ENCODE measurements around the gene OR8G5.
"Not testable (repeated sequence)": the region's sequence is repeated elsewhere in the genome, so short reads cannot be mapped to it uniquely, and the experiment has no call there.

OR8G5 gene

GRCh38 chr11:124240621-124241397, 15.4 kb upstream of the OR8G5 start, which contains the start of gene OR8G1:
OR8G1 (plus strand) TSS chr11:124241095; CDS start chr11:124249676, 8,581 bp downstream.
- no peaks in the 10 kb centered on the region for H3K4me1 Mint-ChIP-seq
- no peaks in the 10 kb centered on the region for H3K27me3 Mint-ChIP-seq
- H3K27ac Mint-ChIP-seq (ENCODE audit: low read depth): no peak within 1 kb of the TSS
- H3K36me3 Mint-ChIP-seq (ENCODE audit: insufficient read depth): no peaks in the 10 kb centered on the region
- ATAC-seq (replicated peaks; ENCODE audit: extremely low read depth, poor library complexity, severe bottlenecking) (no peak), DNase-seq (ENCODE audit: low spot score in 2 of 2) (no peak)
- H3K9me3 Mint-ChIP-seq: peaks cover 6% of the 10 kb centered on the region
- H3K4me3 Mint-ChIP-seq: no peak within 1 kb of the TSS

- not testable (repeated sequence) for ATAC-seq (replicated peaks; ENCODE audit: extremely low read depth, poor library complexity, severe bottlenecking); H3K4me1 Mint-ChIP-seq; H3K36me3 Mint-ChIP-seq (ENCODE audit: insufficient read depth); H3K9me3 Mint-ChIP-seq; H3K27ac Mint-ChIP-seq (ENCODE audit: low read depth); H3K4me3 Mint-ChIP-seq; H3K27me3 Mint-ChIP-seq; DNase-seq (ENCODE audit: low spot score in 2 of 2)
Observed at GRCh38 chr11:124249869-124250268, 6.3 kb upstream of the OR8G5 start.

DNA sequence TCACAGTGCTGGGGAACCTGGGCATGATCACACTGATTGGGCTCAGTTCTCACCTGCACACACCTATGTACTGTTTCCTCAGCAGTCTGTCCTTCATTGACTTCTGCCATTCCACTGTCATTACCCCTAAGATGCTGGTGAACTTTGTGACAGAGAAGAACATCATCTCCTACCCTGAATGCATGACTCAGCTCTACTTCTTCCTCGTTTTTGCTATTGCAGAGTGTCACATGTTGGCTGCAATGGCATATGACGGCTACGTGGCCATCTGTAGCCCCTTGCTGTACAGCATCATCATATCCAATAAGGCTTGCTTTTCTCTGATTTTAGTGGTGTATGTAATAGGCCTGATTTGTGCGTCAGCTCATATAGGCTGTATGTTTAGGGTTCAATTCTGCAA, 8.9 kb downstream of the OR8G5 start:
- not testable (repeated sequence) for ATAC-seq (replicated peaks; ENCODE audit: extremely low read depth, poor library complexity, severe bottlenecking); H3K27ac Mint-ChIP-seq (ENCODE audit: low read depth); H3K27me3 Mint-ChIP-seq; H3K4me3 Mint-ChIP-seq; H3K4me1 Mint-ChIP-seq; H3K36me3 Mint-ChIP-seq (ENCODE audit: insufficient read depth); DNase-seq (ENCODE audit: low spot score in 2 of 2)
- H3K9me3 Mint-ChIP-seq: peaks cover 11% of the 10 kb centered on the region

- not testable (repeated sequence) for H3K27ac Mint-ChIP-seq (ENCODE audit: low read depth); H3K4me3 Mint-ChIP-seq; ATAC-seq (replicated peaks; ENCODE audit: extremely low read depth, poor library complexity, severe bottlenecking); H3K27me3 Mint-ChIP-seq; DNase-seq (ENCODE audit: low spot score in 2 of 2); H3K4me1 Mint-ChIP-seq; H3K36me3 Mint-ChIP-seq (ENCODE audit: insufficient read depth); H3K9me3 Mint-ChIP-seq
Observed at GRCh38 chr11:124270886-124271285, 14.7 kb downstream of the OR8G5 start.

DNA sequence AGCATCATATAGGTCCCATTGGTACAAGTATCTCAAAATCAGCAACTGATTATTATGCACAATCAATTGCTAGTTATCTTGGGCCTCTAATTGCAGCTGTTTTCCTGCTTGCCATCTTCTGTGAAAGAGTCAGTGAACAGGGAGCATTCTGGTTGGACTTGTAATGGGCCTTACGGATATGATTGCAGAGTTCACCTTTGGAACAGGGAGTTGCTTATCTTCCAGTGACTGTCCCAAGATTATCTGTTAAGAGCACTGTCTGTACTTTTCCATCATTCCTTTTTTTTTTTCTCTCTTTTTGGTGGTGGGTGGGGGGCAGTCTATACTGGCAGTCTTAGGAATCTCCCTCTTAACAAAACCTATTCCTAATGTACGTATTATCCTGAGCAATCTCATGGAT, 17.8 kb downstream of the OR8G5 start:
- ATAC-seq (replicated peaks; ENCODE audit: extremely low read depth, poor library complexity, severe bottlenecking): no peak
- peaks cover 5% of the 10 kb centered on the region for H3K9me3 Mint-ChIP-seq
- DNase-seq (ENCODE audit: low spot score in 2 of 2): no peak
- H3K36me3 Mint-ChIP-seq (ENCODE audit: insufficient read depth): no peaks in the 10 kb centered on the region
- H3K27ac Mint-ChIP-seq (ENCODE audit: low read depth): no peak overlapping the region
- no peaks in the 10 kb centered on the region for H3K4me1 Mint-ChIP-seq
- no peak overlapping the region for H3K4me3 Mint-ChIP-seq
- no peaks in the 10 kb centered on the region for H3K27me3 Mint-ChIP-seq

DNA sequence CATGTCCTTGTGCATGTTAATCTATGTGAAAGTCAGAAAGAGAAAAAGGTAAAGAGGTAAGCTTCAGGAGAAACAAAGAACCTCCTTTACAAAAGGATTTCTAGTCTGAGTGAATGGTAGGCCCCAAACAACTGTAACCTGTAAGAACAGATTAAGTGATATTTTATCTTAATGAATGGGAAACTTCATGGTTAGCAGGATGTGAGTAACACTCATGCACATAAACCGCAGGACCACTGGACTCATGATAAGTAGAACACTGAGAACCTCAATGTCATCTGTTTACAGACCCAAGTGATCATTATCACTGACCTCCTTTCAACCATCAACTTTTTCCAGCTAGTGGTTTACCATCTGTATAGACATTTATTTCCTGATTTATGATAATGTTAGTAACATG, 19.9 kb downstream of the OR8G5 start:
- no peaks in the 10 kb centered on the region for H3K4me1 Mint-ChIP-seq
- ATAC-seq (replicated peaks; ENCODE audit: extremely low read depth, poor library complexity, severe bottlenecking) (no peak), DNase-seq (ENCODE audit: low spot score in 2 of 2) (no peak)
- no peak overlapping the region for H3K27ac Mint-ChIP-seq (ENCODE audit: low read depth)
- no peaks in the 10 kb centered on the region for H3K36me3 Mint-ChIP-seq (ENCODE audit: insufficient read depth)
- no peaks in the 10 kb centered on the region for H3K27me3 Mint-ChIP-seq
- H3K4me3 Mint-ChIP-seq: no peak overlapping the region
- H3K9me3 Mint-ChIP-seq: peaks cover 18% of the 10 kb centered on the region

DNA sequence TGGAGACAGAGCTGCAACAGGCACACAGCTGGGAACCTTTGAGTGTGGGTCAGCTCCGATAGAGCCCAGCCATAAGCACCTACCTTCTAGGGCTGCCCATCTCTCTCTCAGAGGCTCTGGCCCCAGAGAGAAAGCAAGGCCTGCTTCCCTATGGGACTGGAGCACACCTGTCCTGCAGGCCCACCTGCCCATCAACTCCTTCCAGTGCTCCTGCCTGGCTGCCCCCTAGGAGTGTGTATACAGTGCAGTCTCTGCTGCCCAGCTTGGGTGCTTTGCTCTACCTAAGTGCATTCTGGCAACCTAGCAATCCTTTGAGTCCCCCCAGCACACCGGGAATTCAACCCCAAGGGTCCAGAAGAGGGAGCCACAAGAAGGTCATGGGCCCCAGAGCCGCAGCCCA, 21.0 kb downstream of the OR8G5 start:
- Mint-ChIP-seq H3K4me3 (no peak overlapping the region), H3K27ac (ENCODE audit: low read depth) (no peak overlapping the region), H3K9me3 (peaks cover 24% of the 10 kb centered on the region), H3K27me3 (no peaks in the 10 kb centered on the region), H3K4me1 (no peaks in the 10 kb centered on the region), H3K36me3 (ENCODE audit: insufficient read depth) (no peaks in the 10 kb centered on the region)
- DNase-seq (ENCODE audit: low spot score in 2 of 2) (no peak), ATAC-seq (replicated peaks; ENCODE audit: extremely low read depth, poor library complexity, severe bottlenecking) (no peak)

DNA sequence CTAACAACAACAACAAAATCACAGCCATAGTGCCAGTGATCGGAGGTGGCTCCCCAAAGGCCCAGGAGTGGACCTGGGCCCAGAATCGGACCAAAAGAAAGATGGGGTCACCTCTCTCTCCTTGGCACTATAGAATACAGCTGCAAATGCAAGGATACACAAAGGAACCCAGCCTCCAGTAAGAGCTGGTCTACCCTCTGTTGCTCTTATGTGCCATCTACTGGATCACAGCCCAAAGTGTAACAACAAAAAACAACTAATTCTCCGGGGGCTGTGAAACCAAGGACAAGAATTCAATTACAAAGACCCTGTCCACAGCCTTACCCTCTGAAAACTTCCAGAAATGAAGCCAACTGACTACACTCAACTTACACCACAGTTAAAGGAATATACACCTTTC, 21.6 kb downstream of the OR8G5 start:
- Mint-ChIP-seq H3K4me1 (no peaks in the 10 kb centered on the region), H3K9me3 (peaks cover 24% of the 10 kb centered on the region), H3K36me3 (ENCODE audit: insufficient read depth) (no peaks in the 10 kb centered on the region), H3K27ac (ENCODE audit: low read depth) (no peak overlapping the region), H3K4me3 (no peak overlapping the region), H3K27me3 (no peaks in the 10 kb centered on the region)
- ATAC-seq (replicated peaks; ENCODE audit: extremely low read depth, poor library complexity, severe bottlenecking) (no peak), DNase-seq (ENCODE audit: low spot score in 2 of 2) (no peak)

DNA sequence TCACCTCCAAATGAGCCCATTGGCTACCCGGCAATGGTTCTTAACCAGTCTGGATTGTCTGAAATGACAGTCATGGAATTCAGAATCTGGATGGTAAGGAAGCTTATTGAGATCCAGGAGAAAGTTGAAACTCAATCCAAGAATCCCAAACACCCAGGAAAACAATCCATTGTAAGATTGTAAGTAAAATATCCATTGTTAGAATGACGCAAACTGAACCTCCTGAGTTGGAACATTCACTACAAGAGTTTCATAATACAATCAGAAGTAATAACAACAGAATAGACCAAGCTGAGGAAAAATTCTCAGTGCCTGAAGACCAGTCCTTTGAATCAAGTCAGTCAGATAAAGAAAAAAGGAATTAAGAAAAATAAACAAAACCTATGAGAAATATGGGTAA, 22.1 kb downstream of the OR8G5 start:
- ATAC-seq (replicated peaks; ENCODE audit: extremely low read depth, poor library complexity, severe bottlenecking) (no peak), DNase-seq (ENCODE audit: low spot score in 2 of 2) (no peak)
- H3K27ac Mint-ChIP-seq (ENCODE audit: low read depth): no peak overlapping the region
- no peak overlapping the region for H3K4me3 Mint-ChIP-seq
- no peaks in the 10 kb centered on the region for H3K27me3 Mint-ChIP-seq
- H3K36me3 Mint-ChIP-seq (ENCODE audit: insufficient read depth): no peaks in the 10 kb centered on the region
- peaks cover 27% of the 10 kb centered on the region for H3K9me3 Mint-ChIP-seq
- H3K4me1 Mint-ChIP-seq: no peaks in the 10 kb centered on the region

- H3K9me3 Mint-ChIP-seq: peaks cover 25% of the 10 kb centered on the region
- no peak overlapping the region for H3K4me3 Mint-ChIP-seq
- no peaks in the 10 kb centered on the region for H3K4me1 Mint-ChIP-seq
- H3K36me3 Mint-ChIP-seq (ENCODE audit: insufficient read depth): no peaks in the 10 kb centered on the region
- H3K27ac Mint-ChIP-seq (ENCODE audit: low read depth): no peak overlapping the region
- ATAC-seq (replicated peaks; ENCODE audit: extremely low read depth, poor library complexity, severe bottlenecking) (no peak), DNase-seq (ENCODE audit: low spot score in 2 of 2) (no peak)
- H3K27me3 Mint-ChIP-seq: no peaks in the 10 kb centered on the region
Observed at GRCh38 chr11:124285610-124286344, 29.6 kb downstream of the OR8G5 start.

DNA sequence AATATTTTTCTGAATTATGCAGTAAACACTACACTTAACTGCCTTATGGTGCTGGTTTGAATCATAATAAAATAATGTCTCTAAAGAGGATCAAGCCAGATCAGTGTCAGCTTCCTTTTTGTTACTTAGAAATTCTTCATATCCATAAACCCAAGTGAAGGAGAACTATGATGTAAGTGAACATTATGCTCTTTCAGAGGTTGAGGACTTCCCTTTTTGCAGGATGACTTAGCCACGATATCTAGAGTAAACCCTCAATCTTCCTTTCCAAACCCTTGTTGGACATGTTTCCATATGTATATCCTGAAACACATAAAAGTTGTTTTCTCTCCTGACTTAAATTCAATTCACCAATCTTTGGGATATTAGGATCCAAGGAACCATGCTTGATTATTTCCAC, 38.5 kb downstream of the OR8G5 start:
- no peaks in the 10 kb centered on the region for H3K4me1 Mint-ChIP-seq
- no peaks in the 10 kb centered on the region for H3K27me3 Mint-ChIP-seq
- no peaks in the 10 kb centered on the region for H3K36me3 Mint-ChIP-seq (ENCODE audit: insufficient read depth)
- H3K4me3 Mint-ChIP-seq: no peak overlapping the region
- DNase-seq (ENCODE audit: low spot score in 2 of 2) (no peak), ATAC-seq (replicated peaks; ENCODE audit: extremely low read depth, poor library complexity, severe bottlenecking) (no peak)
- peaks cover 6% of the 10 kb centered on the region for H3K9me3 Mint-ChIP-seq
- H3K27ac Mint-ChIP-seq (ENCODE audit: low read depth): no peak overlapping the region

DNA sequence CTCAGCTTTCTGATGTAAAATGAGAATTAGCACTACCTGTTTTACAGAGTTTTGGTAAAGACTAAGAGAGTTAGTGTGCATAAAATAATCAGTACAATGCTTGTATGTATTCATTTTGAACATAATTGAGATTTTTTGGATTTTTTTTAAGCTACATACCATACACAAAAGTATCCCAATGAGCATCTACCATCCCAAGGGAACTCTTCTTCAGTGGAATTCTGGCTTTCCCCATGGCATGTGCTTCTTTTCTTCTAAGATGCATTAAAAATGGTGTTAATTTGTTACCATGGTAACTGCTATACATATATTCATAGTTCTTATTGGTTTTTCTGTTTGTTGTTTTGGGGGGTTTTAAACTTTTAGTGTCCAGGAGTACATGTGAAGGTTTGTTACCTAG, 39.8 kb downstream of the OR8G5 start:
- no peaks in the 10 kb centered on the region for H3K4me1 Mint-ChIP-seq
- ATAC-seq (replicated peaks; ENCODE audit: extremely low read depth, poor library complexity, severe bottlenecking) (no peak), DNase-seq (ENCODE audit: low spot score in 2 of 2) (no peak)
- no peak overlapping the region for H3K4me3 Mint-ChIP-seq
- no peaks in the 10 kb centered on the region for H3K36me3 Mint-ChIP-seq (ENCODE audit: insufficient read depth)
- H3K27ac Mint-ChIP-seq (ENCODE audit: low read depth): no peak overlapping the region
- H3K27me3 Mint-ChIP-seq: no peaks in the 10 kb centered on the region
- H3K9me3 Mint-ChIP-seq: peaks cover 6% of the 10 kb centered on the region

DNA sequence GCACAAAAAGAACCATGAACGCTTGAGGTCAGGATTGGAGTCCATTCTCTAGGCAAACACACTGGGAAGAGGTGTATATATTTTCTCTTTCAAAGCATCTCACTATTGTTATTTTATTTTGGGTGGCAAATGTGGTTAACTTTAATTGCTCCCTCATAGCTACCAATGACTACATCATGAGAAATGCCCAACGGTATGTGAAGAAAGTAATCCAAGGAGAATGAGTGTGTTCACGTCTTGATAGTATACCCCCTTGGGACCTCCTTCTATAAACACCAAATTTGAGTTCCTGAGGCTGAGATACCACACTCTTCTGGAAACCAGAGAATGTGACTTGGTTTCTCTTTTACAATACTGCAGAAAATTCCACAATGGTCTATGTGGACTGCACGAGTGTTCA, 41.7 kb downstream of the OR8G5 start:
- no peak for ATAC-seq (replicated peaks; ENCODE audit: extremely low read depth, poor library complexity, severe bottlenecking)
- no peak overlapping the region for H3K27ac Mint-ChIP-seq (ENCODE audit: low read depth)
- H3K9me3 Mint-ChIP-seq: no peaks in the 10 kb centered on the region

More for the DNA sequence above, 41.7 kb downstream of the OR8G5 start:
- no peaks in the 10 kb centered on the region for H3K36me3 Mint-ChIP-seq (ENCODE audit: insufficient read depth)
- no peak for DNase-seq (ENCODE audit: low spot score in 2 of 2)
- H3K27me3 Mint-ChIP-seq: no peaks in the 10 kb centered on the region
- H3K4me3 Mint-ChIP-seq: no peak overlapping the region
- no peaks in the 10 kb centered on the region for H3K4me1 Mint-ChIP-seq

Data from central memory CD8-positive, alpha-beta T cell (primary cell).